Loucy (cell line): ENCODE measurements around the gene ATF2.

Experiments
- CTCF ChIP-seq: fragments of 200-600 bp; sonication (generic); conservative IDR thresholded peaks from 2 replicates; pipeline ENCODE4 v1.5.1; 2014; ENCODE audit warnings: mild to moderate bottlenecking, antibody characterized with exemption, low read length
- EZH2phosphoT487 ChIP-seq: fragments of 200-600 bp; IDR thresholded peaks from 2 replicates; pipeline ENCODE4 v1.6.1; 2018; ENCODE audit warnings: antibody characterized with exemption, mild to moderate bottlenecking, moderate library complexity, borderline replicate concordance

- no peak for TF ChIP-seq CTCF
- no peak for TF ChIP-seq EZH2phosphoT487
Observed at GRCh38 chr2:175123254-175123653, 44.7 kb downstream of the ATF2 start.
